ENCODE data around the gene L3MBTL4.

L3MBTL4 gene

GRCh38 chr18:5975111-5976002 is 439.4 kb downstream of the L3MBTL4 start:
- no peak for DNase-seq
- Histone ChIP-seq H3K27me3 (no peaks in the 10 kb centered on the region), H3K9me3 (no peaks in the 10 kb centered on the region), H3K4me3 (ENCODE audit: low read depth, low read length) (no peak overlapping the region), H3K36me3 (no peaks in the 10 kb centered on the region), H3K4me1 (no peaks in the 10 kb centered on the region)
- TF ChIP-seq, protein P1, sequence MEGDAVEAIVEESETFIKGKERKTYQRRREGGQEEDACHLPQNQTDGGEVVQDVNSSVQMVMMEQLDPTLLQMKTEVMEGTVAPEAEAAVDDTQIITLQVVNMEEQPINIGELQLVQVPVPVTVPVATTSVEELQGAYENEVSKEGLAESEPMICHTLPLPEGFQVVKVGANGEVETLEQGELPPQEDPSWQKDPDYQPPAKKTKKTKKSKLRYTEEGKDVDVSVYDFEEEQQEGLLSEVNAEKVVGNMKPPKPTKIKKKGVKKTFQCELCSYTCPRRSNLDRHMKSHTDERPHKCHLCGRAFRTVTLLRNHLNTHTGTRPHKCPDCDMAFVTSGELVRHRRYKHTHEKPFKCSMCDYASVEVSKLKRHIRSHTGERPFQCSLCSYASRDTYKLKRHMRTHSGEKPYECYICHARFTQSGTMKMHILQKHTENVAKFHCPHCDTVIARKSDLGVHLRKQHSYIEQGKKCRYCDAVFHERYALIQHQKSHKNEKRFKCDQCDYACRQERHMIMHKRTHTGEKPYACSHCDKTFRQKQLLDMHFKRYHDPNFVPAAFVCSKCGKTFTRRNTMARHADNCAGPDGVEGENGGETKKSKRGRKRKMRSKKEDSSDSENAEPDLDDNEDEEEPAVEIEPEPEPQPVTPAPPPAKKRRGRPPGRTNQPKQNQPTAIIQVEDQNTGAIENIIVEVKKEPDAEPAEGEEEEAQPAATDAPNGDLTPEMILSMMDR (IDR thresholded peaks at IDR 0.05; ENCODE audit: low read depth, low read length): no peak

DNA sequence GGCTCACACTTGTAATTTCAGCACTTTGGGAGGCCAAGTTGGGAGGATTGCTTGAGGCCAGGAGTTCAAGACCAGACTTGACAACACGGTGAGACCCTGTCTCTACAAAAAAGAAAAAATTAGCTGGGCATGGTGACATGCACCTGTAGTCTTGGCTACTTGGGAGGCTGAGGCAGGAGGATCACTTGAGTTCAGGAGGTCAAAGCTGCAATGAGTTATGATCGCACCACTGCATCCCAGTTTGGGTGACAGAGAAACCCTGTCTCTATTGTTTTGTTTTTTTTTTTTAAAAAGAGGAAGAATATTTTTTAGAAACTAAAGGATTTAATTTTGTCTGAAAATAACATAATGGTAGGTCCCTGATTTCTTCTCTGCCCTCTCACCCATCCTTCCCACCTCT is 440.0 kb downstream of the L3MBTL4 start:
- no peak overlapping the region for H3K4me3 ChIP-seq (ENCODE audit: low read depth, low read length)
- no peaks in the 10 kb centered on the region for H3K27me3 ChIP-seq
- no peak for DNase-seq
- no peaks in the 10 kb centered on the region for H3K9me3 ChIP-seq
- no peaks in the 10 kb centered on the region for H3K4me1 ChIP-seq
- TF ChIP-seq, protein P1 (IDR thresholded peaks at IDR 0.05; ENCODE audit: low read depth, low read length): no peak
- no peaks in the 10 kb centered on the region for H3K36me3 ChIP-seq

- Histone ChIP-seq H3K9me3 (no peaks in the 10 kb centered on the region), H3K27me3 (no peaks in the 10 kb centered on the region), H3K4me3 (ENCODE audit: low read depth, low read length) (no peak overlapping the region), H3K4me1 (no peaks in the 10 kb centered on the region), H3K36me3 (no peaks in the 10 kb centered on the region)
- no peak for DNase-seq
- TF ChIP-seq, protein P1 (IDR thresholded peaks at IDR 0.05; ENCODE audit: low read depth, low read length): no peak
These were observed 441.6 kb downstream of the L3MBTL4 start for GRCh38 chr18:5973099-5973498.

DNA sequence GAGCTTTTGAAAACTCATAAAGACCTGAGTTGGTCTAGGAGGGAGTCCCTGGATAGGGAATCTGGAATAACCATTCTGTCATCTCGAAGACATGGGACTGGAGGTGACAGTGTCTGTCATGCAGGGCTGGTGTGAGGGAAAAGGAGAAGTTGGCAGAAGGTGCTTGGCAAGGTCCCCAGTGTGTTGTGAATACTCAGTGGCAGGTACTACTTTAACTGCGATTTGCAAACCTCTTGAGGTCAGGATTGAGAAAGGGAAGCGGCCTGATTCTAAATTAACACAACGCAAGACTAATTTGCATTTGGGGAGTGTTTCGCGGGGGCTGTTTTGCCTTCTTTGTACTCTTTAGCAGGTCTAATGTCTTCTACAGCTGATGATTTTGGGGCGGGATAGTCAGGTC is 442.4 kb downstream of the L3MBTL4 start:
- Histone ChIP-seq H3K27me3 (no peaks in the 10 kb centered on the region), H3K4me3 (ENCODE audit: low read depth, low read length) (no peak overlapping the region), H3K36me3 (no peaks in the 10 kb centered on the region), H3K4me1 (no peaks in the 10 kb centered on the region), H3K9me3 (no peaks in the 10 kb centered on the region)
- TF ChIP-seq, protein P1 (IDR thresholded peaks at IDR 0.05; ENCODE audit: low read depth, low read length): no peak
- DNase-seq: no peak

DNA sequence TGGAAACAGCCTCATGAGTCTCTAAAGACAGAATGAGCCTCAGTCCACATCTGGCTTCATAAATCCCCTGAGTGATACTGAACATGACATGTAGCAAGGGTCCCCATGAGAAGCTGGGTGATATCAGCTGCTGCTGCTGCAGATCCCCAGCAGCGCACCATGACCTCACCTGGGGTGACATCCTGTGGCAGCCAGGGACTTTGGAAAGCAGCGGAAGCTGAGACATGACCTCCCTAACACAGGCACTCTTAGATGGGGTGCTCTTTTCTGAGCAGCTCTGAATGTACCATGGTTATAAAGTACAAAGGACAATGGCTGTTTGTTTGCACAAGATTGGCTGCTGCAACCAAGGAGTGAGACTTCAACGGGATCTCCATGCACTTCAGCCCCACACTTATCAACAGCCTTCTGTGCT is 444.7 kb downstream of the L3MBTL4 start:
- no peaks in the 10 kb centered on the region for H3K4me1 ChIP-seq
- H3K9me3 ChIP-seq: no peaks in the 10 kb centered on the region
- H3K27me3 ChIP-seq: no peaks in the 10 kb centered on the region
- no peak overlapping the region for H3K4me3 ChIP-seq (ENCODE audit: low read depth, low read length)
- TF ChIP-seq, protein P1 (IDR thresholded peaks at IDR 0.05; ENCODE audit: low read depth, low read length): no peak
- DNase-seq: no peak
- no peaks in the 10 kb centered on the region for H3K36me3 ChIP-seq

- no peak for DNase-seq
- no peaks in the 10 kb centered on the region for H3K36me3 ChIP-seq
- no peaks in the 10 kb centered on the region for H3K27me3 ChIP-seq
- no peak overlapping the region for H3K4me3 ChIP-seq (ENCODE audit: low read depth, low read length)
- H3K9me3 ChIP-seq: no peaks in the 10 kb centered on the region
- no peaks in the 10 kb centered on the region for H3K4me1 ChIP-seq
- TF ChIP-seq, protein P1 (IDR thresholded peaks at IDR 0.05; ENCODE audit: low read depth, low read length): no peak
These were observed 445.2 kb downstream of the L3MBTL4 start for GRCh38 chr18:5969355-5969988.
